WI38 (cell line): ENCODE measurements around the gene NEU4.

ENCODE experiments used
- H3K4me3 ChIP-seq: 2 replicates; pipeline ENCODE4 v1.5.1; 2011; ENCODE audit warnings: low read depth, mild to moderate bottlenecking, control low read depth, low read length
- CTCF ChIP-seq: IDR thresholded peaks from 2 replicates; pipeline ENCODE4 v1.5.1; 2012; ENCODE audit warnings: low read depth, mild to moderate bottlenecking, control low read depth, low read length

The NEU4 gene

GRCh38 chr2:241795021-241795999 lies 13.7 kb upstream of the NEU4 start:
- no peak overlapping the region for H3K4me3 ChIP-seq
- no peak for TF ChIP-seq CTCF

DNA sequence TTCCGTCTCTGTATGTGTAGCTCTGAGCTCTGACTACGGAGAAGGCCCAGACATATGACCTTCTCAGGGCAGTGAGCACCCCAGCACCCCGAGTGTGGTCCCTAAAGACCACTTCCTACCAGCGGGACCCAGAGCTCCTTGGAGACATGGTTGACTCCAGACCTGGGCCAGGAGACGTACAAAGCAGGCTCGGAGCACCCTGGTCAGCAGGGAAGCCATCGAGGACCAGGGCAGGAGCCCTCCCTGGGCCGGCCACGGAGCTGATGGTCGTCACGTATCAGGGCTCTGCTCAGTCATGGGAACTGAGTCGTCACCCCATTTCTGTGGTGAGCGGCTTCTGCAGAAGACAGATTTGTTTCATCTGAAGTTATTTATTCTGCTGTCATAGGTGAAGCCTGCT lies 12.8 kb upstream of the NEU4 start:
- H3K4me3 ChIP-seq, result no peak overlapping the region
- TF ChIP-seq CTCF, result no peak

GRCh38 chr2:241796610-241797138 lies 12.3 kb upstream of the NEU4 start:
- H3K4me3 ChIP-seq, result no peak overlapping the region
- no peak for TF ChIP-seq CTCF

GRCh38 chr2:241797441-241798080 lies 11.4 kb upstream of the NEU4 start:
- no peak for TF ChIP-seq CTCF
- H3K4me3 ChIP-seq, result no peak overlapping the region

- no peak for TF ChIP-seq CTCF
- no peak overlapping the region for H3K4me3 ChIP-seq
Observed at GRCh38 chr2:241798081-241798630, 10.8 kb upstream of the NEU4 start.

DNA sequence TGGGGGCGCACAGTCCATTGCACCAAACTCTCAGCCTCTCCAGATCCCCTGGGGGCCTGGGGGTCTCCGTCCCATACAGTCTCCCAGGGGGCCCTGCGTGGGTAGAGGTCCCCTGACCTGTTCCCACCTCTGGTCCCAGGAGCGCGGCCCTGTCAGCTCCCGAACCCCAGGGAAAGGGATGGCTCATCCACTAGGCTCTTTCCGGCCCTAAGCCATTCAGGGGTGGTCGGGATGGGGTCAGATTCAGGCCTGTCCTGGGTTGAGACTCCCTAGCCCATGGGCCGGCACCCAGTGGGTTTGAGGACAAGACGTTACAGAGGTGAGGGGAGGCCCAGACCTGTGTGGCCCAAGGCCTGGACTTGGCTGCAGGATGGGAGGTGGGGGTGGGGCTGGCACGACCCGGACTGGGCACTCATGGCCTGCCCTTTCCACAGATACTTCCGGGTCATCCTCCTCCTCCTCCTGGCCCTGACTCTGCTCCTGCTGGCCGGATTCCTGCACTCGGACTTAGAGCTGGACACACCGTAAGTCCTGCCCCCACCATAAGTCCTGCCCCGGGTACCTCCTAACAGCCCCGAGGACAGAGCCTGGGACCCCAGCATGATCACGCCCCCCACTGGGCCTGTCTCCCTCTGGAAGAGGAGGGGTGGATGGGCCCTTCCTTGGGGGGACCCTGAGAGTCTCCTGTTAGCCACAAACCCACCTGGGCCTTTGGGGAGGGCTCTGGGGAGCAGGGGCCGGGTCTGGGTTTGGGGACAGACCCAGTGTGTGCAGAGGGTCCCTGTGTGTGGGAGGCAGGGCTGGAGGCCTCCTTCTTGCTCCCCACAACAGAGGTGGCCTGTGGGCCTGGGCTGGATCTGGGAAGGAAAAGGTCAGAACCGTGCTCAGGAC lies 10.1 kb upstream of the NEU4 start:
- TF ChIP-seq CTCF, result no peak
- no peak overlapping the region for H3K4me3 ChIP-seq
